ENCODE measurements around the gene SLC6A13.
"Not testable (repeated sequence)": the region's sequence is repeated elsewhere in the genome, so short reads cannot be mapped to it uniquely, and the experiment has no call there.

The SLC6A13 gene

GRCh38 chr12:219891-220352 lies 42.7 kb downstream of the SLC6A13 start:
- no peak overlapping the region for H3K27ac Mint-ChIP-seq
- no peak overlapping the region for H3K4me3 Mint-ChIP-seq
- no peaks in the 10 kb centered on the region for H3K27me3 Mint-ChIP-seq
- H3K9me3 Mint-ChIP-seq: no peaks in the 10 kb centered on the region
- no peaks in the 10 kb centered on the region for H3K36me3 Mint-ChIP-seq (ENCODE audit: low read depth)
- H3K4me1 Mint-ChIP-seq (ENCODE audit: low read depth): no peaks in the 10 kb centered on the region

- Mint-ChIP-seq H3K4me1 (ENCODE audit: low read depth) (no peaks in the 10 kb centered on the region), H3K27me3 (peaks cover under 1% of the 10 kb centered on the region), H3K27ac (no peak overlapping the region), H3K9me3 (no peaks in the 10 kb centered on the region), H3K4me3 (no peak overlapping the region), H3K36me3 (ENCODE audit: low read depth) (no peaks in the 10 kb centered on the region)
These were observed 43.7 kb downstream of the SLC6A13 start for GRCh38 chr12:218728-219590.

GRCh38 chr12:218221-218620 lies 44.4 kb downstream of the SLC6A13 start:
- H3K9me3 Mint-ChIP-seq: no peaks in the 10 kb centered on the region
- no peaks in the 10 kb centered on the region for H3K36me3 Mint-ChIP-seq (ENCODE audit: low read depth)
- peaks cover 8% of the 10 kb centered on the region for H3K27me3 Mint-ChIP-seq
- H3K4me3 Mint-ChIP-seq: no peak overlapping the region
- no peaks in the 10 kb centered on the region for H3K4me1 Mint-ChIP-seq (ENCODE audit: low read depth)
- no peak overlapping the region for H3K27ac Mint-ChIP-seq

- peaks cover 16% of the 10 kb centered on the region for H3K27me3 Mint-ChIP-seq
- H3K27ac Mint-ChIP-seq; H3K36me3 Mint-ChIP-seq (ENCODE audit: low read depth); H3K4me1 Mint-ChIP-seq (ENCODE audit: low read depth); H3K9me3 Mint-ChIP-seq; H3K4me3 Mint-ChIP-seq: not testable (repeated sequence)
These were observed 45.6 kb downstream of the SLC6A13 start for GRCh38 chr12:217029-217428.

- Mint-ChIP-seq H3K36me3 (ENCODE audit: low read depth) (no peaks in the 10 kb centered on the region), H3K4me3 (no peak overlapping the region), H3K27ac (no peak overlapping the region), H3K27me3 (peaks cover 31% of the 10 kb centered on the region), H3K4me1 (ENCODE audit: low read depth) (peaks cover 4% of the 10 kb centered on the region), H3K9me3 (no peaks in the 10 kb centered on the region)
These were observed 47.5 kb downstream of the SLC6A13 start for GRCh38 chr12:215116-215515.

GRCh38 chr12:214003-214741 lies 48.5 kb downstream of the SLC6A13 start, which contains the start of gene SLC6A12:
Gene SLC6A12, minus strand, starts transcription at chr12:214157. Its CDS starts 4,171 bp downstream, at chr12:209986.
- H3K27me3 Mint-ChIP-seq: peaks cover 31% of the 10 kb centered on the region
- no peak within 1 kb of the TSS for H3K27ac Mint-ChIP-seq
- no peak within 1 kb of the TSS for H3K4me3 Mint-ChIP-seq

GRCh38 chr12:213527-213932 lies 49.1 kb downstream of the SLC6A13 start:
- Mint-ChIP-seq H3K9me3 (no peaks in the 10 kb centered on the region), H3K27me3 (peaks cover 31% of the 10 kb centered on the region), H3K27ac (no peak overlapping the region), H3K4me1 (ENCODE audit: low read depth) (peaks cover 4% of the 10 kb centered on the region), H3K36me3 (ENCODE audit: low read depth) (no peaks in the 10 kb centered on the region), H3K4me3 (no peak overlapping the region)

More at GRCh38 chr12:214003-214741, 48.5 kb downstream of the SLC6A13 start, which contains the start of gene SLC6A12:
- no peaks in the 10 kb centered on the region for H3K36me3 Mint-ChIP-seq (ENCODE audit: low read depth)
- no peaks in the 10 kb centered on the region for H3K9me3 Mint-ChIP-seq
- H3K4me1 Mint-ChIP-seq (ENCODE audit: low read depth): peaks cover 4% of the 10 kb centered on the region

- Mint-ChIP-seq H3K4me3 (no peak overlapping the region), H3K4me1 (ENCODE audit: low read depth) (peaks cover 4% of the 10 kb centered on the region), H3K36me3 (ENCODE audit: low read depth) (no peaks in the 10 kb centered on the region), H3K9me3 (no peaks in the 10 kb centered on the region), H3K27me3 (peaks cover 31% of the 10 kb centered on the region), H3K27ac (no peak overlapping the region)
These were observed 49.7 kb downstream of the SLC6A13 start for GRCh38 chr12:212715-213526.

- Mint-ChIP-seq H3K9me3 (no peaks in the 10 kb centered on the region), H3K27ac (no peak overlapping the region), H3K4me1 (ENCODE audit: low read depth) (peaks cover 4% of the 10 kb centered on the region), H3K4me3 (no peak overlapping the region), H3K36me3 (ENCODE audit: low read depth) (no peaks in the 10 kb centered on the region), H3K27me3 (peaks cover 31% of the 10 kb centered on the region)
These were observed 50.3 kb downstream of the SLC6A13 start for GRCh38 chr12:212415-212714.

- H3K36me3 Mint-ChIP-seq (ENCODE audit: low read depth): no peaks in the 10 kb centered on the region
- no peak overlapping the region for H3K27ac Mint-ChIP-seq
- no peak overlapping the region for H3K4me3 Mint-ChIP-seq
- peaks cover 4% of the 10 kb centered on the region for H3K4me1 Mint-ChIP-seq (ENCODE audit: low read depth)
- H3K9me3 Mint-ChIP-seq: no peaks in the 10 kb centered on the region
- H3K27me3 Mint-ChIP-seq: peaks cover 34% of the 10 kb centered on the region
These were observed 50.8 kb downstream of the SLC6A13 start for GRCh38 chr12:211639-212414.

GRCh38 chr12:211142-211465 lies 51.5 kb downstream of the SLC6A13 start:
- Mint-ChIP-seq H3K9me3 (no peaks in the 10 kb centered on the region), H3K4me3 (no peak overlapping the region), H3K4me1 (ENCODE audit: low read depth) (peaks cover 4% of the 10 kb centered on the region), H3K27me3 (peaks cover 38% of the 10 kb centered on the region), H3K27ac (no peak overlapping the region), H3K36me3 (ENCODE audit: low read depth) (no peaks in the 10 kb centered on the region)

- H3K27ac Mint-ChIP-seq: no peak overlapping the region
- no peaks in the 10 kb centered on the region for H3K9me3 Mint-ChIP-seq
- peaks cover 43% of the 10 kb centered on the region for H3K27me3 Mint-ChIP-seq
- no peaks in the 10 kb centered on the region for H3K36me3 Mint-ChIP-seq (ENCODE audit: low read depth)
- H3K4me1 Mint-ChIP-seq (ENCODE audit: low read depth): peaks cover 4% of the 10 kb centered on the region
- no peak overlapping the region for H3K4me3 Mint-ChIP-seq
These were observed 52.1 kb downstream of the SLC6A13 start for GRCh38 chr12:210277-211141.

- H3K9me3 Mint-ChIP-seq: no peaks in the 10 kb centered on the region
- no peak overlapping the region for H3K27ac Mint-ChIP-seq
- no peaks in the 10 kb centered on the region for H3K36me3 Mint-ChIP-seq (ENCODE audit: low read depth)
- H3K4me3 Mint-ChIP-seq: no peak overlapping the region
- peaks cover 48% of the 10 kb centered on the region for H3K27me3 Mint-ChIP-seq
- H3K4me1 Mint-ChIP-seq (ENCODE audit: low read depth): peaks cover 4% of the 10 kb centered on the region
These were observed 52.8 kb downstream of the SLC6A13 start for GRCh38 chr12:209851-210250.

All from stimulated activated naive CD8-positive, alpha-beta T cell treated with anti-CD3 and anti-CD28 coated beads, Interleukin-15, Interleukin-2, amounts not matched to agents 100 ng/mL and 50 ng/mL, for 24 hours (primary cell).